H1 (cell line): ENCODE results near the gene SAFB2. TPM values are rescaled to one million over a fixed set of nuclear protein-coding genes. Genes with fewer than 3 reads are reported as not detected.

Experiments used
- BCL11A ChIP-seq, 2 experiments: IDR thresholded peaks; one replicate each; pipeline ENCODE4 v1.6.1; 2011; ENCODE audit warnings: low read depth in 2 of 2, low read length in 2 of 2, mild to moderate bottlenecking in 2 of 2
- BRCA1 ChIP-seq: IDR thresholded peaks from 2 replicates; pipeline ENCODE4 v1.6.1; 2012; ENCODE audit warnings: low read depth, low read length, improper control_type of control experiment
- CBX5 ChIP-seq: fragments of 300-800, 300-1000 bp; sonication (generic); IDR thresholded peaks from 2 replicates; pipeline ENCODE4 v1.7.1; 2016; ENCODE audit warnings: antibody characterized with exemption, low read length, low read depth
- CHD1 ChIP-seq: IDR thresholded peaks from 2 replicates; pipeline ENCODE4 v1.6.1; 2012; ENCODE audit warnings: low read depth, low read length, improper control_type of control experiment
- EP300 ChIP-seq, 2 experiments: IDR thresholded peaks; 1 replicate in 1 of 2; 2 replicates in 1 of 2; pipeline ENCODE4 v1.6.1; 2011 to 2012; ENCODE audit warnings: low read depth in 2 of 2, low read length in 2 of 2, mild to moderate bottlenecking in 2 of 2, borderline replicate concordance in 1 of 2, inconsistent platforms in 1 of 2, moderate library complexity in 1 of 2
- KDM4A ChIP-seq: IDR thresholded peaks from one replicate; pipeline ENCODE4 v1.7.1; 2012; ENCODE audit warnings: low read depth, mild to moderate bottlenecking, moderate library complexity, low read length, inconsistent platforms; ENCODE audit not compliant: severe bottlenecking
- MAFK ChIP-seq: IDR thresholded peaks from 2 replicates; pipeline ENCODE4 v1.6.1; 2012; ENCODE audit warnings: low read depth, mild to moderate bottlenecking, improper control_type of control experiment, low read length
- NRF1 ChIP-seq: IDR thresholded peaks from 2 replicates; pipeline ENCODE4 v1.6.1; 2011; ENCODE audit warnings: mild to moderate bottlenecking, low read depth, low read length, improper control_type of control experiment
- PHF8 ChIP-seq: fragments of 200-600 bp; sonication (generic); conservative IDR thresholded peaks from 2 replicates; pipeline ENCODE4 v1.7.1; 2012; ENCODE audit warnings: low read depth, mild to moderate bottlenecking, inconsistent platforms, low read length, moderate library complexity
- POLR2AphosphoS5 ChIP-seq: IDR thresholded peaks from 2 replicates; pipeline ENCODE4 v1.6.1; 2011; ENCODE audit warnings: low read depth, low read length
- RFX5 ChIP-seq: IDR thresholded peaks from 2 replicates; pipeline ENCODE4 v1.6.1; 2011; ENCODE audit warnings: low read depth, low read length, improper control_type of control experiment, borderline replicate concordance
- RNF2 ChIP-seq: fragments of 200-900, 300-1000 bp; sonication (generic); IDR thresholded peaks from 2 replicates; pipeline ENCODE4 v1.7.1; 2016; ENCODE audit warnings: borderline replicate concordance, low read depth, mild to moderate bottlenecking, antibody characterized with exemption, low read length; ENCODE audit not compliant: poor library complexity, severe bottlenecking; ENCODE audit errors: missing control alignments
- SP4 ChIP-seq: IDR thresholded peaks from 2 replicates; pipeline ENCODE4 v1.6.1; 2012; ENCODE audit warnings: low read length, inconsistent platforms
- TAF1 ChIP-seq: IDR thresholded peaks from 2 replicates; pipeline ENCODE4 v1.6.1; 2011; ENCODE audit warnings: mild to moderate bottlenecking, low read depth, low read length
- TBP ChIP-seq: IDR thresholded peaks from 2 replicates; pipeline ENCODE4 v1.6.1; 2011; ENCODE audit warnings: low read depth, low read length, improper control_type of control experiment
- polyA plus RNA-seq, 7 experiments: library from polyadenylated mRNA; depleted of rRNA in 3 of 7; stranded (reverse) in 5 of 7; unstranded in 2 of 7; fragments of >200 nt in 5 of 7; fragments of 200-250 nt in 2 of 7; gene quantifications; 1 replicate in 5 of 7; 2 replicates in 1 of 7; 4 replicates in 1 of 7; pipeline versions ENCODE4 v1.2.1 to v1.2.3, GENCODE V29; 2011 to 2013; ENCODE audit warnings: missing spikeins in 2 of 7, mixed read lengths in 2 of 7
- total RNA-seq: library from RNA; stranded (reverse); fragmentation: NEBNext Ultra II Directional; extraction: Animal tissue kit (Norgen Biotek cat#: 25700); gene quantifications from 2 replicates; pipeline ENCODE4 v1.2.1, GENCODE V29; 2021
- TF ChIP-seq, protein P1 (sequence below): IDR thresholded peaks from 2 replicates; pipeline ENCODE4 v1.6.1; 2012; ENCODE audit warnings: inconsistent platforms
- TF ChIP-seq, protein P2 (sequence below): IDR thresholded peaks from 2 replicates; pipeline ENCODE4 v1.6.1; 2012; ENCODE audit warnings: low read length, inconsistent platforms

Gene SAFB2
- total and polyA plus RNA-seq, 2 of the 8 experiments (the other 6 are each of a cell fraction or from before 2014, with no cell fraction given) = 14.8 to 63.8 TPM

DNA sequence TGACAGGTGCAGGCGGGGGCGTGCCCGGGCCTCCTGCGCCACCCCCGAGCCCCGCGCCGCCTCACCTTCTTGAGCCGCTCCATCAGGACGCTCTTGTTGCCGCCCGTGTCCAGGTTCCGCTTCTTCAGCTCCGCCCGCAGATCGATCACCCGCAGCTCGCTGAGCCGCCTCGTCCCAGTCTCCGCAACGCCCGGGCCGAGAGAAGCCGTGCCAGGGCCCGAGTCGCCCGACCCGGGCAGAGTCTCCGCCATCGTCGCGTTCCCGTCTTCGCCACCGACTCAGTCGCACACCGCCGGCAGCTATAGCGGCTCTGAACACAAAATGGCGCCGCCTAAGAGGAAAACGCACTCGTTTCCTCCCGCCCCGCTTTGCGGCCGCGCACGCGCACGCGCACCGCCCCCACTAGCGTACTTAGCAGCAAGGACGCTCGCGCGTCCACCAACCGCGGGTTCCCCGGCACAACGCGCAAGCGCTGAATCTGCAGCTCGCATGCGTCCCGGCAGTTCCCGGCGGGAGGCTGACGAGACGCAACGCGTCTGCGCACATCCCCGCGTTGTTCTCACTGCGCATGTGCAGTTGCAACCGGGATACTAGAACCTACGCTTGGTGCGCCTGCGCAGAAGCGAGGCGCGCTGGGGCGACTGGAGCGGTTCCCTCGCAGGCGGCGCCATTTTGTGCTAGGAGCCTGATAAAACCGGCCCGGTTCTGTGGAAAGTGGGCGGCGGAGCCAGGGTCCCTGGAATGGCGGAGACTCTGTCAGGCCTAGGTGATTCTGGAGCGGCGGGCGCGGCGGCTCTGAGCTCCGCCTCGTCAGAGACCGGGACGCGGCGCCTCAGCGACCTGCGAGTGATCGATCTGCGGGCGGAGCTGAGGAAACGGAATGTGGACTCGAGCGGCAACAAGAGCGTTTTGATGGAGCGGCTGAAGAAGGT is at the start of gene SAFB2, which contains the start of gene SAFB (continued):
- TF ChIP-seq NRF1 = peak; percentile 96
- TF ChIP-seq PHF8 = peak; percentile 83
- TF ChIP-seq TAF1 = peak; percentile 90
- no peak for TF ChIP-seq MAFK
- TF ChIP-seq TBP = peak; percentile 89
- no peak for TF ChIP-seq BRCA1
- no peak for TF ChIP-seq RFX5
- TF ChIP-seq, protein P1, sequence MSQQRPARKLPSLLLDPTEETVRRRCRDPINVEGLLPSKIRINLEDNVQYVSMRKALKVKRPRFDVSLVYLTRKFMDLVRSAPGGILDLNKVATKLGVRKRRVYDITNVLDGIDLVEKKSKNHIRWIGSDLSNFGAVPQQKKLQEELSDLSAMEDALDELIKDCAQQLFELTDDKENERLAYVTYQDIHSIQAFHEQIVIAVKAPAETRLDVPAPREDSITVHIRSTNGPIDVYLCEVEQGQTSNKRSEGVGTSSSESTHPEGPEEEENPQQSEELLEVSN = peak; percentile 63
- TF ChIP-seq EP300 (IDR thresholded peaks at IDR 0.05; ENCODE audit: borderline replicate concordance in 1 of 2, low read depth in 2 of 2, low read length in 2 of 2) = no peak
- TF ChIP-seq CBX5 = no peak
- TF ChIP-seq, protein P2, sequence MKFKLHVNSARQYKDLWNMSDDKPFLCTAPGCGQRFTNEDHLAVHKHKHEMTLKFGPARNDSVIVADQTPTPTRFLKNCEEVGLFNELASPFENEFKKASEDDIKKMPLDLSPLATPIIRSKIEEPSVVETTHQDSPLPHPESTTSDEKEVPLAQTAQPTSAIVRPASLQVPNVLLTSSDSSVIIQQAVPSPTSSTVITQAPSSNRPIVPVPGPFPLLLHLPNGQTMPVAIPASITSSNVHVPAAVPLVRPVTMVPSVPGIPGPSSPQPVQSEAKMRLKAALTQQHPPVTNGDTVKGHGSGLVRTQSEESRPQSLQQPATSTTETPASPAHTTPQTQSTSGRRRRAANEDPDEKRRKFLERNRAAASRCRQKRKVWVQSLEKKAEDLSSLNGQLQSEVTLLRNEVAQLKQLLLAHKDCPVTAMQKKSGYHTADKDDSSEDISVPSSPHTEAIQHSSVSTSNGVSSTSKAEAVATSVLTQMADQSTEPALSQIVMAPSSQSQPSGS = no peak
- TF ChIP-seq SP4 = peak; percentile 80; the same call in 1 of the 2 replicates
- no peak for TF ChIP-seq KDM4A
- no peak for TF ChIP-seq RNF2
- no peak for TF ChIP-seq BCL11A (IDR thresholded peaks at IDR 0.05; ENCODE audit: low read depth in 2 of 2, low read length in 2 of 2)
- TF ChIP-seq CHD1 = no peak
- peak; percentile 85 for TF ChIP-seq POLR2AphosphoS5
